ENCODE data around the gene RGS12.

Gene RGS12

GRCh38 chr4:3336382-3337356 lies 43.8 kb downstream of the RGS12 start:
- in situ Hi-C loops (cut with HindIII; ENCODE audit: low pct_ligation_motif_present, low pct_unique_long_range_greater_than_20kb, low sequenced_read_pairs): no loop called here
- no peak for DNase-seq

GRCh38 chr4:3337357-3337732 lies 44.5 kb downstream of the RGS12 start:
- in situ Hi-C loops (cut with HindIII; ENCODE audit: low pct_ligation_motif_present, low pct_unique_long_range_greater_than_20kb, low sequenced_read_pairs): no loop called here
- DNase-seq: no peak

- no peak for DNase-seq
- in situ Hi-C loops (cut with HindIII; ENCODE audit: low pct_ligation_motif_present, low pct_unique_long_range_greater_than_20kb, low sequenced_read_pairs): no loop called here
Observed at GRCh38 chr4:3337811-3338210, 45.0 kb downstream of the RGS12 start.

- no peak for DNase-seq
- in situ Hi-C loops (cut with HindIII; ENCODE audit: low pct_ligation_motif_present, low pct_unique_long_range_greater_than_20kb, low sequenced_read_pairs): no loop called here
Observed at GRCh38 chr4:3338321-3338838, 45.6 kb downstream of the RGS12 start.

- in situ Hi-C loops (cut with HindIII; ENCODE audit: low pct_ligation_motif_present, low pct_unique_long_range_greater_than_20kb, low sequenced_read_pairs): no loop called here
- DNase-seq: no peak
Observed at GRCh38 chr4:3338976-3339531, 46.2 kb downstream of the RGS12 start.

GRCh38 chr4:3339577-3339976 lies 46.8 kb downstream of the RGS12 start:
- in situ Hi-C loops (cut with HindIII; ENCODE audit: low pct_ligation_motif_present, low pct_unique_long_range_greater_than_20kb, low sequenced_read_pairs): no loop called here
- DNase-seq: no peak

GRCh38 chr4:3340038-3340699 lies 47.3 kb downstream of the RGS12 start:
- in situ Hi-C loops (cut with HindIII; ENCODE audit: low pct_ligation_motif_present, low pct_unique_long_range_greater_than_20kb, low sequenced_read_pairs): no loop called here
- DNase-seq: no peak

GRCh38 chr4:3340700-3341083 lies 47.9 kb downstream of the RGS12 start:
- DNase-seq: no peak
- in situ Hi-C loops (cut with HindIII; ENCODE audit: low pct_ligation_motif_present, low pct_unique_long_range_greater_than_20kb, low sequenced_read_pairs): no loop called here

GRCh38 chr4:3341760-3342159 lies 48.9 kb downstream of the RGS12 start:
- DNase-seq: no peak
- in situ Hi-C loops (cut with HindIII; ENCODE audit: low pct_ligation_motif_present, low pct_unique_long_range_greater_than_20kb, low sequenced_read_pairs): no loop called here

GRCh38 chr4:3342182-3342854 lies 49.5 kb downstream of the RGS12 start:
- no peak for DNase-seq
- in situ Hi-C loops (cut with HindIII; ENCODE audit: low pct_ligation_motif_present, low pct_unique_long_range_greater_than_20kb, low sequenced_read_pairs): no loop called here
